SH-SY5Y (cell line): ENCODE results near the gene KLK1.

Source experiments
- GATA2 ChIP-seq: IDR thresholded peaks from 2 replicates; pipeline ENCODE4 v1.6.1; 2011; ENCODE audit warnings: mild to moderate bottlenecking, low read depth, low read length
- GATA3 ChIP-seq: IDR thresholded peaks from 2 replicates; pipeline ENCODE4 v1.6.1; 2011; ENCODE audit warnings: low read depth, mild to moderate bottlenecking, low read length, moderate library complexity

DNA sequence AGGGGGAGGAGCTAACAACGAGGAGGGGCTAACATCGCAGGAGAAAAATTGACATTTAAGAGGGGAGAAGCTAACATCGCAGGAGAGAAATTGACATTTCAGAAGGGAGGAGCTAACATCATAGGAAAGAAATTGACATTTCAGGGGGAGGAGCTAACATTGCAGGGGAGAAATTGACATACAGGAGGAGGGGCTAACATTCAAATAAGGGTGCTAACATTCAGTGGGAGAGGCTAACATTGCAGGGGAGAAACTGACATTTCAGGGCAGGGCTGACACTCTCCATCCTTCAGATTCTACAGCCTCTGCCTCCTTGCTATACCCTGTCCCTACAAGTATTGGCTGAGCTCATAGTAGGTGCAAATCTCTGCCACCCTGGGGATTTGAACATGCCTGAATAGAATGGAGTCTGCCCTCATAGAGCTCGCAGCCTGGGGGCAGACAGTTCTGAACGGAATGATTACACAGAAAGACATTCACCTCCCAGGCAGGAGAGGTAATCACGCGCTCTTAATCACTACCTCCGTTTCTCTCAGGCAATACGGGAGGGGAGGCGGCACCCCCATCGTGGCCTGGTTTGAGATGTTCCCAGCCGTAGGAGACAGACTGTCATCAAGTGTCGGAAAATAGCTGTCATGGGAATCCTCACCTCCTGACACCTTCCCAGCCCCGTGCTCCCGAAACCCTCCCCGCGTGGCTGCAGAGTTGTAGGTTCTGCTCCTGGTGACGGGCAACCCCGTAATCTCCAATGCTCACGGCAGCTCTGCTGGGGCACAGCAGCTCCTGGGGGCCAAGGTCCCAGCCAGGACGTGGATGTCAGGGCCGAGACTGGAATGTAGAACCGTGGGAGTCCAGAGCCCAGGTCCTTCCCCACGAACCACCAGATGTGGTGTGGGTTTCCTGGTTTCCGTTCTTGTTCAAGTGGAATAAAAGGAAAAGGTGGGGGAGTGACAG, 43.8 kb downstream of the KLK1 start:
- TF ChIP-seq GATA2 (no peak), GATA3 (no peak)
